Measurements from ENCODE around the gene BRSK2. TPM values are rescaled to one million over a fixed set of nuclear protein-coding genes. Genes with fewer than 3 reads are reported as not detected.

Gene BRSK2
- total RNA-seq, 1 donor from 2014 or later, result 0.75 TPM

- H3K27me3 ChIP-seq (ENCODE audit: control insufficient read depth, insufficient read depth, low read length), result no peaks in the 10 kb centered on the region
- H3K4me3 ChIP-seq (ENCODE audit: low read depth, low read length), result no peak overlapping the region
- H3K36me3 ChIP-seq (ENCODE audit: control insufficient read depth, insufficient read depth, low read length), result no peaks in the 10 kb centered on the region
- no peak for DNase-seq (ENCODE audit: low read depth)
- no peak for TF ChIP-seq CTCF (IDR thresholded peaks at IDR 0.05; ENCODE audit: insufficient read depth, low read length, poor library complexity, severe bottlenecking)
Observed at GRCh38 chr11:1467270-1467669, 77.5 kb downstream of the BRSK2 start.

- H3K4me3 ChIP-seq (ENCODE audit: low read depth, low read length), result no peak overlapping the region
- H3K27me3 ChIP-seq (ENCODE audit: control insufficient read depth, insufficient read depth, low read length), result no peaks in the 10 kb centered on the region
- H3K36me3 ChIP-seq (ENCODE audit: control insufficient read depth, insufficient read depth, low read length), result no peaks in the 10 kb centered on the region
- DNase-seq (ENCODE audit: low read depth), result no peak
- no peak for TF ChIP-seq CTCF (IDR thresholded peaks at IDR 0.05; ENCODE audit: insufficient read depth, low read length, poor library complexity, severe bottlenecking)
Observed at GRCh38 chr11:1468002-1468401, 78.3 kb downstream of the BRSK2 start.

- no peaks in the 10 kb centered on the region for H3K27me3 ChIP-seq (ENCODE audit: control insufficient read depth, insufficient read depth, low read length)
- DNase-seq (ENCODE audit: low read depth), result no peak
- no peaks in the 10 kb centered on the region for H3K36me3 ChIP-seq (ENCODE audit: control insufficient read depth, insufficient read depth, low read length)
- no peak overlapping the region for H3K4me3 ChIP-seq (ENCODE audit: low read depth, low read length)
- TF ChIP-seq CTCF (IDR thresholded peaks at IDR 0.05; ENCODE audit: insufficient read depth, low read length, poor library complexity, severe bottlenecking), result no peak
Observed at GRCh38 chr11:1468473-1469066, 78.8 kb downstream of the BRSK2 start.

- Histone ChIP-seq H3K4me3 (ENCODE audit: low read depth, low read length) (no peak overlapping the region), H3K36me3 (ENCODE audit: control insufficient read depth, insufficient read depth, low read length) (no peaks in the 10 kb centered on the region), H3K27me3 (ENCODE audit: control insufficient read depth, insufficient read depth, low read length) (no peaks in the 10 kb centered on the region)
- TF ChIP-seq CTCF (IDR thresholded peaks at IDR 0.05; ENCODE audit: insufficient read depth, low read length, poor library complexity, severe bottlenecking), result no peak
- DNase-seq (ENCODE audit: low read depth), result no peak
Observed at GRCh38 chr11:1469287-1469910, 79.7 kb downstream of the BRSK2 start.

- Histone ChIP-seq H3K4me3 (ENCODE audit: low read depth, low read length) (no peak overlapping the region), H3K36me3 (ENCODE audit: control insufficient read depth, insufficient read depth, low read length) (no peaks in the 10 kb centered on the region), H3K27me3 (ENCODE audit: control insufficient read depth, insufficient read depth, low read length) (no peaks in the 10 kb centered on the region)
- DNase-seq (ENCODE audit: low read depth), result no peak
- no peak for TF ChIP-seq CTCF (IDR thresholded peaks at IDR 0.05; ENCODE audit: insufficient read depth, low read length, poor library complexity, severe bottlenecking)
Observed at GRCh38 chr11:1469911-1470680, 80.4 kb downstream of the BRSK2 start.
